GDM1 (cell line): ENCODE data around the gene ARHGAP45.

ENCODE experiments used
- DNase-seq: peaks from one replicate; lab custom pipeline; 2025; lab: John Stamatoyannopoulos, UW

The ARHGAP45 gene

GRCh38 chr19:1132552-1133383 is 65.8 kb downstream of the ARHGAP45 start:
- DNase-seq, result no peak

- DNase-seq, result peak; percentile 89
Observed at GRCh38 chr19:1133471-1133929, 66.5 kb downstream of the ARHGAP45 start.

GRCh38 chr19:1134431-1134830 is 67.5 kb downstream of the ARHGAP45 start:
- DNase-seq, result no peak

- no peak for DNase-seq
Observed at GRCh38 chr19:1135454-1135853, 68.5 kb downstream of the ARHGAP45 start.

GRCh38 chr19:1136201-1136600 is 69.2 kb downstream of the ARHGAP45 start:
- no peak for DNase-seq
